ENCODE data around the gene TMEM115. TPM values are rescaled to one million over a fixed set of nuclear protein-coding genes. Genes with fewer than 3 reads are reported as not detected.

TMEM115 gene
- total and polyA plus RNA-seq, 2 of the 4 experiments (the other 2 are of a cell fraction), result 35.3 to 47.3 TPM

- Histone ChIP-seq H3K27ac (ENCODE audit: insufficient read depth, low read length) (no peak overlapping the region), H3K36me3 (ENCODE audit: control insufficient read depth, insufficient read depth, low read length) (no peaks in the 10 kb centered on the region), H2BK5ac (ENCODE audit: low read depth, low read length, poor library complexity, severe bottlenecking) (no peak overlapping the region), H4K20me1 (ENCODE audit: insufficient read depth, low read length) (no peaks in the 10 kb centered on the region), H2AK5ac (ENCODE audit: low read depth, low read length) (no peak overlapping the region), H2BK20ac (ENCODE audit: low read depth, low read length) (no peak overlapping the region), H3K4me3 (ENCODE audit: insufficient read depth, low read depth, low read length) (no peak overlapping the region), H3K9ac (ENCODE audit: low read depth, low read length) (no peak overlapping the region), H4K91ac (ENCODE audit: insufficient read depth, low read depth, low read length) (no peak overlapping the region), H3K4ac (ENCODE audit: low read depth, low read length) (no peak overlapping the region), H3K9me1 (ENCODE audit: insufficient read depth, low read length) (no peaks in the 10 kb centered on the region), H3K79me1 (ENCODE audit: low read depth in 1 of 2, low read length in 2 of 2) (no peaks in the 10 kb centered on the region), H2BK15ac (ENCODE audit: low read depth, low read length) (no peak overlapping the region), H4K5ac (ENCODE audit: low read depth, low read length) (no peak overlapping the region), H3K9me3 (ENCODE audit: control insufficient read depth, insufficient read depth, low read length) (no peaks in the 10 kb centered on the region), H3K14ac (replicated peaks; ENCODE audit: low read depth, low read length) (no peak overlapping the region), H3K18ac (ENCODE audit: low read depth, low read length) (no peak overlapping the region), H2AK9ac (replicated peaks; ENCODE audit: low read depth, low read length, poor library complexity) (no peak overlapping the region), H3K4me2 (ENCODE audit: low read depth, low read length) (no peak overlapping the region), H3K23ac (ENCODE audit: low read depth, low read length) (no peak overlapping the region), H3K4me1 (ENCODE audit: control insufficient read depth, insufficient read depth, low read length) (no peaks in the 10 kb centered on the region), H4K8ac (ENCODE audit: low read depth in 2 of 2, low read length in 2 of 2) (no peak overlapping the region), H3K56ac (ENCODE audit: extremely low read depth, insufficient read depth, low read length) (no peak overlapping the region), H3K27me3 (ENCODE audit: control insufficient read depth, insufficient read depth, low read length) (peaks cover 56% of the 10 kb centered on the region), H2BK120ac (ENCODE audit: low read depth, low read length) (no peak overlapping the region), H2AFZ (replicated peaks; ENCODE audit: low read length, poor library complexity) (no peak overlapping the region)
- no peak for DNase-seq
- 0% methylated on average over 1 of the region's 6 CpGs; no CpG with 5 or more reads in 1 of the 2 experiments for WGBS, 2 experiments (ENCODE audit: extremely low coverage in 2 of 2, insufficient read length in 1 of 2)
- intact Hi-C loops (cut with micrococcal nuclease) (no loop called here), in situ Hi-C loops (cut with MboI; ENCODE audit: low sequenced_read_pairs) (no loop called here), dilution Hi-C loops (cut with HindIII; ENCODE audit: low sequenced_read_pairs, unreplicated experiment) (no loop called here)
- TF ChIP-seq SMC3 (IDR thresholded peaks at IDR 0.05; ENCODE audit: low read depth, low read length) (no peak), MAFK (IDR thresholded peaks at IDR 0.05; ENCODE audit: low read depth, low read length) (no peak), BHLHE40 (IDR thresholded peaks at IDR 0.05; ENCODE audit: low read depth, low read length) (no peak), NFE2L2 (IDR thresholded peaks at IDR 0.05; ENCODE audit: low read depth, low read length) (no peak), RAD21 (IDR thresholded peaks at IDR 0.05; ENCODE audit: low read length) (no peak), CTCF (conservative IDR thresholded peaks at IDR 0.05; ENCODE audit: low read depth, low read length) (no peak), CEBPB (IDR thresholded peaks at IDR 0.05; ENCODE audit: low read depth, low read length) (no peak), MAZ (IDR thresholded peaks at IDR 0.05; ENCODE audit: borderline replicate concordance, low read depth, low read length) (no peak), RCOR1 (IDR thresholded peaks at IDR 0.05; ENCODE audit: insufficient replicate concordance, low read length) (no peak), POLR2A (IDR thresholded peaks at IDR 0.05; ENCODE audit: low read depth, low read length) (no peak), RFX5 (IDR thresholded peaks at IDR 0.05; ENCODE audit: low read depth, low read length) (no peak), CHD1 (IDR thresholded peaks at IDR 0.05; ENCODE audit: low read depth, low read length) (no peak), FOS (IDR thresholded peaks at IDR 0.05; ENCODE audit: low read depth, low read length) (no peak), MXI1 (IDR thresholded peaks at IDR 0.05; ENCODE audit: borderline replicate concordance, low read depth, low read length) (no peak)
- TF ChIP-seq, protein P1, sequence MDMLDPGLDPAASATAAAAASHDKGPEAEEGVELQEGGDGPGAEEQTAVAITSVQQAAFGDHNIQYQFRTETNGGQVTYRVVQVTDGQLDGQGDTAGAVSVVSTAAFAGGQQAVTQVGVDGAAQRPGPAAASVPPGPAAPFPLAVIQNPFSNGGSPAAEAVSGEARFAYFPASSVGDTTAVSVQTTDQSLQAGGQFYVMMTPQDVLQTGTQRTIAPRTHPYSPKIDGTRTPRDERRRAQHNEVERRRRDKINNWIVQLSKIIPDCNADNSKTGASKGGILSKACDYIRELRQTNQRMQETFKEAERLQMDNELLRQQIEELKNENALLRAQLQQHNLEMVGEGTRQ (IDR thresholded peaks at IDR 0.05; ENCODE audit: low read depth, low read length), result no peak
- TF ChIP-seq, protein P2, sequence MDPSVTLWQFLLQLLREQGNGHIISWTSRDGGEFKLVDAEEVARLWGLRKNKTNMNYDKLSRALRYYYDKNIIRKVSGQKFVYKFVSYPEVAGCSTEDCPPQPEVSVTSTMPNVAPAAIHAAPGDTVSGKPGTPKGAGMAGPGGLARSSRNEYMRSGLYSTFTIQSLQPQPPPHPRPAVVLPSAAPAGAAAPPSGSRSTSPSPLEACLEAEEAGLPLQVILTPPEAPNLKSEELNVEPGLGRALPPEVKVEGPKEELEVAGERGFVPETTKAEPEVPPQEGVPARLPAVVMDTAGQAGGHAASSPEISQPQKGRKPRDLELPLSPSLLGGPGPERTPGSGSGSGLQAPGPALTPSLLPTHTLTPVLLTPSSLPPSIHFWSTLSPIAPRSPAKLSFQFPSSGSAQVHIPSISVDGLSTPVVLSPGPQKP (IDR thresholded peaks at IDR 0.05; ENCODE audit: borderline replicate concordance, low read depth, low read length), result no peak
- BruUV-seq (replicated peaks), result no TSS peak
- no peak for ATAC-seq (ENCODE audit: low read depth)
- ChIA-PET POLR2A (ENCODE audit: unreplicated experiment) (no interaction called here), CTCF (no interaction called here)
Measured at GRCh38 chr3:50383750-50384149, 24.4 kb upstream of the TMEM115 start.
